HFFc6 (cell line): ENCODE data around the gene FDPS. TPM values are rescaled to one million over a fixed set of nuclear protein-coding genes. Genes with fewer than 3 reads are reported as not detected.
"Not testable (repeated sequence)": the region's sequence is repeated elsewhere in the genome, so short reads cannot be mapped to it uniquely, and the experiment has no call there.

ENCODE experiments used
- DNase-seq: peaks from one replicate; pipeline ENCODE4 v3.0.0-alpha.2; 2018
- H3K27ac Mint-ChIP-seq: 2 replicates; pipeline ENCODE4 v1.8.0; 2020; ENCODE audit warnings: mild to moderate bottlenecking, mixed read lengths
- H3K27me3 Mint-ChIP-seq: 2 replicates; pipeline ENCODE4 v1.8.0; 2021; ENCODE audit warnings: mild to moderate bottlenecking, moderate library complexity, mixed read lengths; ENCODE audit not compliant: insufficient read depth
- H3K36me3 Mint-ChIP-seq: 2 replicates; pipeline ENCODE4 v1.8.0; 2021; ENCODE audit warnings: low read depth, mixed read lengths
- H3K4me1 Mint-ChIP-seq: 2 replicates; pipeline ENCODE4 v1.8.0; 2020; ENCODE audit warnings: low read depth, mixed read lengths
- H3K4me3 Mint-ChIP-seq: 2 replicates; pipeline ENCODE4 v1.8.0; 2020; ENCODE audit warnings: mild to moderate bottlenecking, moderate library complexity, mixed read lengths
- H3K9me3 Mint-ChIP-seq: 2 replicates; pipeline ENCODE4 v1.8.0; 2020; ENCODE audit warnings: mild to moderate bottlenecking, mixed read lengths
- CTCF ChIP-seq: fragments of 200-600 bp; sonication (generic); IDR thresholded peaks from 2 replicates; pipeline ENCODE4 v1.5.0; 2021; ENCODE audit warnings: antibody characterized with exemption, mild to moderate bottlenecking
- total RNA-seq, 6 experiments: library from RNA; stranded (reverse); fragmentation: NEBNext Ultra II Directional; extraction: Animal tissue kit (Norgen Biotek cat#: 25700); gene quantifications; 2 replicates in 1 of 6; 3 replicates in 5 of 6; pipeline ENCODE4 v1.2.3, GENCODE V29; 2021

FDPS gene
- total RNA-seq, 6 experiments from 2014 or later = 117 to 147 (median 127) TPM

DNA sequence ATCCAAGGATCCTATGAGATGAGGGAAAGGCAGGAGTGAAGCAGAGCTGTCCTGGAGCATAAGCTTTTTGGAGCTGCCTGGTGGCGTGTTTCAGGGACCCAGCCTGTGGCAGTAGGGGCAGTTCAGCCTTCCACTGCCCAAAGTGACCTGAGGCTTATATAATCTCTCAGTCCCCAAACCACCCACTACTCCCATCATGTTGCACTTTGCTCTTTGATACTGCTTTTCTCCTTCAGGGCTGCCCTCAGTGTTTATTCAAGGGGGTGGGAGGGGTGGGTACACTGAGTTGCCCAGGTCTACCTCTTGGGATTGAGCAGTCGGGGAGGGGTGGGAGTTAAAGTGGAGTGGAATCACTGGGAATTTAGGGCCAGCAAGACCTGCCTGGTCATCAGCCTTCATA is 22.1 kb upstream of the FDPS start:
- no peaks in the 10 kb centered on the region for H3K36me3 Mint-ChIP-seq
- H3K27ac Mint-ChIP-seq = no peak overlapping the region
- peaks cover 8% of the 10 kb centered on the region for H3K27me3 Mint-ChIP-seq
- no peak for TF ChIP-seq CTCF
- H3K4me3 Mint-ChIP-seq = no peak overlapping the region
- DNase-seq = no peak
- no peaks in the 10 kb centered on the region for H3K9me3 Mint-ChIP-seq
- no peaks in the 10 kb centered on the region for H3K4me1 Mint-ChIP-seq

GRCh38 chr1:155287987-155288543 is 20.6 kb upstream of the FDPS start:
- Mint-ChIP-seq H3K4me3 (no peak overlapping the region), H3K27me3 (peaks cover 13% of the 10 kb centered on the region), H3K27ac (no peak overlapping the region), H3K4me1 (no peaks in the 10 kb centered on the region), H3K36me3 (no peaks in the 10 kb centered on the region), H3K9me3 (no peaks in the 10 kb centered on the region)
- TF ChIP-seq CTCF = no peak
- DNase-seq = no peak

- peaks cover 31% of the 10 kb centered on the region for H3K27me3 Mint-ChIP-seq
- H3K9me3 Mint-ChIP-seq, H3K36me3 Mint-ChIP-seq, DNase-seq, H3K4me3 Mint-ChIP-seq, H3K27ac Mint-ChIP-seq, H3K4me1 Mint-ChIP-seq: not testable (repeated sequence)
Measured at GRCh38 chr1:155291006-155291405, 17.7 kb upstream of the FDPS start.

GRCh38 chr1:155293086-155293749 is 15.4 kb upstream of the FDPS start:
- no peak overlapping the region for H3K27ac Mint-ChIP-seq
- no peak for DNase-seq

DNA sequence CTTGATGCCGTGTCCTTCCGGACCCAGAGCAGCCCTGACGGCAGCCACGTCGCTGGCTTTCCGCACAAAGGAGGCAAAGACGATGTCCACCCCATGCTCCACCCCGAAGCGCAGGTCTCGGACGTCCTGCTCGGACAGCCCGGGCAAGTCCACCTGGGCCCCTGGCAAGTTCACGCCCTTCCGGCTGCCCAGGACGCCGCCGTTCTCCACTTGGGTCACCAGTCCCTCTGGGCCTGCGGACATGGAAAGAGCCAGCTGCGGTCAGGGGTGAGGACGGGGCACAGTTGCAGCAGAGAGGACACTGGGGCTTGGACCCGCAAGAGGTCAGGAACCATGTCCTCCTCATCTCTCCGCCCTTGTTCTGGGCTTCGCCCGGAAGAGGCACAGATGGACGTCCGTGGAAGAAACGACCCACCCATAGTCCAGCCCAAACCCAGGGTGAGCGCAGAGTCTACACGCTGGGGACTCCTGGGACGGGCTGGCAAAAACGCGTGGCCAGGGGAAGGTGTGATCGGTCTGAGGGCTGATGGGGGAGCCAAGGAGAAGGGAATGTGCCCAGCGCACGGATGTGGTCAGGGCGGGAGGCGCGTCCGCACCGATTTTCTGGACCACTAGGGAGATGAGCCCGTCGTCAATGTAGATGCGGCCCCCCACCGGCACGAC is 14.0 kb upstream of the FDPS start:
- peaks cover 45% of the 10 kb centered on the region for H3K27me3 Mint-ChIP-seq
- H3K9me3 Mint-ChIP-seq = no peaks in the 10 kb centered on the region
- TF ChIP-seq CTCF = no peak
- H3K4me1 Mint-ChIP-seq = no peaks in the 10 kb centered on the region
- no peak overlapping the region for H3K4me3 Mint-ChIP-seq
- H3K27ac Mint-ChIP-seq = no peak overlapping the region
- DNase-seq = no peak
- no peaks in the 10 kb centered on the region for H3K36me3 Mint-ChIP-seq

More at GRCh38 chr1:155293086-155293749, 15.4 kb upstream of the FDPS start:
- TF ChIP-seq CTCF = no peak
- Mint-ChIP-seq H3K4me1 (no peaks in the 10 kb centered on the region), H3K4me3 (no peak overlapping the region), H3K27me3 (peaks cover 45% of the 10 kb centered on the region), H3K9me3 (no peaks in the 10 kb centered on the region), H3K36me3 (no peaks in the 10 kb centered on the region)
